Kidney epithelial cell (primary cell): ENCODE measurements around the gene HPGDS. TPM values are rescaled to one million over a fixed set of nuclear protein-coding genes. Genes with fewer than 3 reads are reported as not detected.

Experiments
- DNase-seq: peaks from one replicate; pipeline ENCODE4 v3.0.0-alpha.2; 2010; ENCODE audit warnings: low read depth
- H3K27me3 ChIP-seq: 2 replicates; pipeline ENCODE4 v1.6.0; 2011; ENCODE audit warnings: low read length; ENCODE audit not compliant: control insufficient read depth, insufficient read depth
- H3K36me3 ChIP-seq: 2 replicates; pipeline ENCODE4 v1.5.1; 2011; ENCODE audit warnings: low read length; ENCODE audit not compliant: control insufficient read depth, insufficient read depth
- H3K4me3 ChIP-seq: 2 replicates; pipeline ENCODE4 v1.5.1; 2011; ENCODE audit warnings: low read depth, mild to moderate bottlenecking, control low read depth, low read length
- CTCF ChIP-seq: IDR thresholded peaks from 2 replicates; pipeline ENCODE4 v1.5.1; 2011; ENCODE audit warnings: mild to moderate bottlenecking, moderate library complexity, low read length, control low read depth, inconsistent platforms; ENCODE audit not compliant: insufficient read depth, poor library complexity, severe bottlenecking
- total RNA-seq: library from RNA; depleted of rRNA; stranded (reverse); fragments of >200 nt; gene quantifications from 2 replicates; pipeline ENCODE4 v1.2.3, GENCODE V29; 2015

The HPGDS gene
- total RNA-seq, 1 donor from 2014 or later = not detected

GRCh38 chr4:94352996-94353395 lies 10.4 kb upstream of the HPGDS start:
- H3K4me3 ChIP-seq = no peak overlapping the region
- H3K27me3 ChIP-seq = no peaks in the 10 kb centered on the region
- TF ChIP-seq CTCF = no peak
- DNase-seq = no peak
- no peaks in the 10 kb centered on the region for H3K36me3 ChIP-seq

GRCh38 chr4:94352163-94352562 lies 9.5 kb upstream of the HPGDS start:
- no peak for DNase-seq
- Histone ChIP-seq H3K27me3 (no peaks in the 10 kb centered on the region), H3K36me3 (no peaks in the 10 kb centered on the region), H3K4me3 (no peak overlapping the region)
- no peak for TF ChIP-seq CTCF

GRCh38 chr4:94351319-94351718 lies 8.7 kb upstream of the HPGDS start:
- Histone ChIP-seq H3K4me3 (no peak overlapping the region), H3K36me3 (no peaks in the 10 kb centered on the region), H3K27me3 (no peaks in the 10 kb centered on the region)
- no peak for TF ChIP-seq CTCF
- DNase-seq = no peak

- Histone ChIP-seq H3K4me3 (no peak overlapping the region), H3K36me3 (no peaks in the 10 kb centered on the region), H3K27me3 (no peaks in the 10 kb centered on the region)
- DNase-seq = no peak
- TF ChIP-seq CTCF = no peak
Measured at GRCh38 chr4:94350095-94350494, 7.5 kb upstream of the HPGDS start.

- H3K4me3 ChIP-seq = no peak overlapping the region
- no peaks in the 10 kb centered on the region for H3K36me3 ChIP-seq
- no peaks in the 10 kb centered on the region for H3K27me3 ChIP-seq
- no peak for DNase-seq
- no peak for TF ChIP-seq CTCF
Measured at GRCh38 chr4:94349193-94349592, 6.6 kb upstream of the HPGDS start.

- Histone ChIP-seq H3K27me3 (no peaks in the 10 kb centered on the region), H3K4me3 (no peak overlapping the region), H3K36me3 (no peaks in the 10 kb centered on the region)
- no peak for TF ChIP-seq CTCF
- DNase-seq = no peak
Measured at GRCh38 chr4:94348666-94349065, 6.0 kb upstream of the HPGDS start.
